Thyroid gland (tissue), 4 donors: ENCODE results near the gene ZNF141.

Experiments used
- CTCF ChIP-seq, 6 experiments: fragments of 200-600 bp in 3 of 6; fragments of 450-650 bp in 3 of 6; sonication (generic) in 3 of 6; IDR thresholded peaks; one replicate each; pipeline ENCODE4 v1.5.1; 2016 to 2019; ENCODE audit warnings: antibody characterized with exemption in 6 of 6, mild to moderate bottlenecking in 2 of 6, inconsistent platforms in 1 of 6, moderate library complexity in 1 of 6
- POLR2A ChIP-seq, 2 donors: fragments of 450-650 bp; IDR thresholded peaks; one replicate each; pipeline ENCODE4 v1.6.1; 2017; ENCODE audit warnings: antibody characterized with exemption in 2 of 2, mild to moderate bottlenecking in 2 of 2, moderate library complexity in 1 of 2

- no peak for TF ChIP-seq CTCF (IDR thresholded peaks at IDR 0.05)
- TF ChIP-seq POLR2A (IDR thresholded peaks at IDR 0.05), result peak; percentile 49 to 84
These were observed at the start of gene ZNF141 for GRCh38 chr4:337143-337931.
